Liver (tissue), 9 donors: Measurements from ENCODE around the gene SSR3. TPM values are rescaled to one million over a fixed set of nuclear protein-coding genes. Genes with fewer than 3 reads are reported as not detected.

ENCODE experiments used
- DNase-seq: peaks from one replicate; pipeline ENCODE4 v3.0.0-alpha.2; 2017; ENCODE audit warnings: low spot score
- H3K27ac ChIP-seq, 2 donors: one replicate each; pipeline ENCODE4 v1.7.0; 2013; ENCODE audit warnings: inconsistent platforms in 2 of 2, low read length in 2 of 2, control low read depth in 1 of 2, low read depth in 1 of 2, mild to moderate bottlenecking in 1 of 2
- H3K27me3 ChIP-seq, 4 donors: one replicate each; pipeline versions ENCODE4 v1.6.1 to v1.7.0; 2013; ENCODE audit warnings: low read length in 3 of 4, inconsistent platforms in 1 of 4, mild to moderate bottlenecking in 1 of 4, moderate library complexity in 1 of 4; ENCODE audit not compliant: control insufficient read depth in 4 of 4, insufficient read depth in 4 of 4
- H3K36me3 ChIP-seq, 4 donors: one replicate each; pipeline versions ENCODE4 v1.6.1 to v1.7.0; 2013; ENCODE audit warnings: low read length in 3 of 4, mild to moderate bottlenecking in 3 of 4, low read depth in 1 of 4, moderate library complexity in 1 of 4; ENCODE audit not compliant: control insufficient read depth in 4 of 4, insufficient read depth in 3 of 4
- H3K4me1 ChIP-seq, 4 donors: one replicate each; pipeline versions ENCODE4 v1.6.1 to v1.7.0; 2013; ENCODE audit warnings: low read length in 3 of 4, mild to moderate bottlenecking in 3 of 4, moderate library complexity in 1 of 4; ENCODE audit not compliant: control insufficient read depth in 4 of 4, insufficient read depth in 4 of 4
- H3K4me3 ChIP-seq, 3 donors: one replicate each; pipeline versions ENCODE4 v1.6.1 to v1.7.0; 2013; ENCODE audit warnings: low read length in 3 of 3, control low read depth in 1 of 3, low read depth in 1 of 3, mild to moderate bottlenecking in 1 of 3
- H3K9ac ChIP-seq, 2 donors: one replicate each; pipeline ENCODE4 v1.7.0; 2013; ENCODE audit warnings: low read length in 2 of 2, mild to moderate bottlenecking in 2 of 2, moderate library complexity in 2 of 2, control low read depth in 1 of 2, low read depth in 1 of 2
- H3K9me3 ChIP-seq, 4 donors: one replicate each; pipeline versions ENCODE4 v1.6.1 to v1.7.0; 2013; ENCODE audit warnings: low read length in 3 of 4; ENCODE audit not compliant: control insufficient read depth in 4 of 4
- EGR1 ChIP-seq, 2 donors: IDR thresholded peaks; 2 replicates each; pipeline ENCODE4 v1.6.1; 2016 to 2018; ENCODE audit warnings: antibody characterized with exemption in 2 of 2, low read depth in 2 of 2
- FOXA1 ChIP-seq: IDR thresholded peaks from 2 replicates; pipeline ENCODE4 v1.6.1; 2016; ENCODE audit warnings: antibody characterized with exemption
- FOXA2 ChIP-seq: IDR thresholded peaks from 2 replicates; pipeline ENCODE4 v1.6.1; 2016; ENCODE audit warnings: antibody characterized with exemption
- GABPA ChIP-seq, 2 donors: IDR thresholded peaks in 1 of 2; conservative IDR thresholded peaks in 1 of 2; 2 replicates each; pipeline ENCODE4 v1.6.1; 2016; ENCODE audit warnings: antibody characterized with exemption in 2 of 2, mild to moderate bottlenecking in 1 of 2, moderate library complexity in 1 of 2
- HNF4A ChIP-seq, 2 donors: conservative IDR thresholded peaks; 2 replicates each; pipeline ENCODE4 v1.6.1; 2016; ENCODE audit warnings: antibody characterized with exemption in 2 of 2, mild to moderate bottlenecking in 2 of 2
- HNF4G ChIP-seq: IDR thresholded peaks from 2 replicates; pipeline ENCODE4 v1.6.1; 2016; ENCODE audit warnings: antibody characterized with exemption
- JUND ChIP-seq, 2 donors: IDR thresholded peaks; 2 replicates each; pipeline ENCODE4 v1.6.1; 2016; ENCODE audit warnings: antibody characterized with exemption in 2 of 2
- NR2F2 ChIP-seq: IDR thresholded peaks from 2 replicates; pipeline ENCODE4 v1.6.1; 2016; ENCODE audit warnings: antibody characterized with exemption
- RAD21 ChIP-seq, 2 donors: IDR thresholded peaks; 2 replicates each; pipeline ENCODE4 v1.6.1; 2016; ENCODE audit warnings: antibody characterized with exemption in 2 of 2, mild to moderate bottlenecking in 2 of 2
- RXRA ChIP-seq, 2 donors: IDR thresholded peaks; 2 replicates each; pipeline ENCODE4 v1.6.1; 2017 to 2018; ENCODE audit warnings: antibody characterized with exemption in 2 of 2, mild to moderate bottlenecking in 1 of 2
- SP1 ChIP-seq: IDR thresholded peaks from 2 replicates; pipeline ENCODE4 v1.6.1; 2018; ENCODE audit warnings: antibody characterized with exemption, mild to moderate bottlenecking
- TAF1 ChIP-seq: conservative IDR thresholded peaks from 2 replicates; pipeline ENCODE4 v1.6.1; 2016; ENCODE audit warnings: antibody characterized with exemption, mild to moderate bottlenecking
- YY1 ChIP-seq: IDR thresholded peaks from 2 replicates; pipeline ENCODE4 v1.6.1; 2016; ENCODE audit warnings: antibody characterized with exemption, mild to moderate bottlenecking
- WGBS: extraction: QIAGEN DNeasy Blood & Tissue Kit; methylation state at CpG from one replicate; pipeline ENCODE4 v1.1.7; 2013; 5-methylcytosine and 5-hydroxymethylcytosine counted together
- polyA plus RNA-seq, 2 donors: library from polyadenylated mRNA; stranded (reverse) in 1 of 2; unstranded in 1 of 2; fragments of 200-250 nt in 1 of 2; fragments of >200 nt in 1 of 2; fragmentation: Nextera tagmentation in 1 of 2; extraction: Ambion mirVana in 1 of 2; gene quantifications; one replicate each; pipeline versions ENCODE4 v1.2.1 to v1.2.3, GENCODE V29; 2013 to 2015
- total RNA-seq, 2 donors: library from RNA; depleted of rRNA; stranded (reverse); fragments of >200 nt; gene quantifications; one replicate each; pipeline ENCODE4 v1.2.3, GENCODE V29; 2014
- TF ChIP-seq, protein P1 (sequence below): IDR thresholded peaks from 2 replicates; pipeline ENCODE4 v1.6.1; 2016; ENCODE audit warnings: antibody characterized with exemption
- TF ChIP-seq, protein P2 (sequence below): IDR thresholded peaks from 2 replicates; pipeline ENCODE4 v1.6.1; 2016; ENCODE audit warnings: antibody characterized with exemption
- TF ChIP-seq, protein P3 (sequence below): IDR thresholded peaks from 2 replicates; pipeline ENCODE4 v1.6.1; 2016; ENCODE audit warnings: antibody characterized with exemption, mild to moderate bottlenecking
- TF ChIP-seq, protein P4 (sequence below): fragments of 150-350 bp; IDR thresholded peaks from 2 replicates; pipeline ENCODE4 v1.5.1; 2017; ENCODE audit warnings: improper control_type of control experiment, low read depth, low read length; ENCODE audit not compliant: missing input control
- TF ChIP-seq, protein P5 (sequence below): IDR thresholded peaks from 2 replicates; pipeline ENCODE4 v1.6.1; 2016; ENCODE audit warnings: antibody characterized with exemption
- donor health status: healthy.
- donor health status: healthy.
- donor health status: healthy.
- donor health status: healthy.
- donor health status: healthy.

Gene SSR3
- total and polyA plus RNA-seq, 4 donors, result 63.7 to 168 (median 115) TPM

DNA sequence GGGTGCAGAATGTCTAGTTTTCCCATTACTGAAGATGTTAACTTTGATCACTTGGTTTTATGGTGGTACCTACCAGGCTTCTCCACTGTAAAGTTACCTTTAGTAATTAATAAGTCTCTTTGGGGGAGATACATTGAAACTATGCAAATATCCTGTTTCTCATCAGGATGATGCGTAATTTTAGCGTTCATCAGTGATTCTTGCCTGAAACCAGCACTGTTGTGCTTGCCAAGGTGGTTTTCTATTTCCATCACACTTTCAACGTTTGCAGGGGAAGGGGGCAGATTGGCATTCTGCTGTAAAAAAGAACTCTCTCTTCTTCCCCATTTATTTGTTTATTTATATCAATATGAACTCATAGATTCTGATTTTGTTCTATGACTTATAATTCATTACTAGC, 61.0 kb downstream of the SSR3 start:
- no peaks in the 10 kb centered on the region for H3K27me3 ChIP-seq
- H3K27ac ChIP-seq, result no peak overlapping the region
- TF ChIP-seq HNF4A (conservative IDR thresholded peaks at IDR 0.05) (no peak), RAD21 (IDR thresholded peaks at IDR 0.05) (no peak), SP1 (no peak), FOXA2 (no peak), JUND (IDR thresholded peaks at IDR 0.05) (no peak), FOXA1 (no peak), NR2F2 (no peak), EGR1 (IDR thresholded peaks at IDR 0.05; ENCODE audit: low read depth in 2 of 2) (no peak), TAF1 (no peak), HNF4G (no peak), RXRA (IDR thresholded peaks at IDR 0.05) (no peak), GABPA (IDR thresholded peaks at IDR 0.05 in 1 of 2, conservative IDR thresholded peaks at IDR 0.05 in 1 of 2) (no peak), YY1 (no peak)
- TF ChIP-seq, protein P1, sequence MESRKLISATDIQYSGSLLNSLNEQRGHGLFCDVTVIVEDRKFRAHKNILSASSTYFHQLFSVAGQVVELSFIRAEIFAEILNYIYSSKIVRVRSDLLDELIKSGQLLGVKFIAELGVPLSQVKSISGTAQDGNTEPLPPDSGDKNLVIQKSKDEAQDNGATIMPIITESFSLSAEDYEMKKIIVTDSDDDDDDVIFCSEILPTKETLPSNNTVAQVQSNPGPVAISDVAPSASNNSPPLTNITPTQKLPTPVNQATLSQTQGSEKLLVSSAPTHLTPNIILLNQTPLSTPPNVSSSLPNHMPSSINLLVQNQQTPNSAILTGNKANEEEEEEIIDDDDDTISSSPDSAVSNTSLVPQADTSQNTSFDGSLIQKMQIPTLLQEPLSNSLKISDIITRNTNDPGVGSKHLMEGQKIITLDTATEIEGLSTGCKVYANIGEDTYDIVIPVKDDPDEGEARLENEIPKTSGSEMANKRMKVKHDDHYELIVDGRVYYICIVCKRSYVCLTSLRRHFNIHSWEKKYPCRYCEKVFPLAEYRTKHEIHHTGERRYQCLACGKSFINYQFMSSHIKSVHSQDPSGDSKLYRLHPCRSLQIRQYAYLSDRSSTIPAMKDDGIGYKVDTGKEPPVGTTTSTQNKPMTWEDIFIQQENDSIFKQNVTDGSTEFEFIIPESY, result no peak
- TF ChIP-seq, protein P2, sequence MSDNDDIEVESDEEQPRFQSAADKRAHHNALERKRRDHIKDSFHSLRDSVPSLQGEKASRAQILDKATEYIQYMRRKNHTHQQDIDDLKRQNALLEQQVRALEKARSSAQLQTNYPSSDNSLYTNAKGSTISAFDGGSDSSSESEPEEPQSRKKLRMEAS, result no peak
- TF ChIP-seq, protein P3, sequence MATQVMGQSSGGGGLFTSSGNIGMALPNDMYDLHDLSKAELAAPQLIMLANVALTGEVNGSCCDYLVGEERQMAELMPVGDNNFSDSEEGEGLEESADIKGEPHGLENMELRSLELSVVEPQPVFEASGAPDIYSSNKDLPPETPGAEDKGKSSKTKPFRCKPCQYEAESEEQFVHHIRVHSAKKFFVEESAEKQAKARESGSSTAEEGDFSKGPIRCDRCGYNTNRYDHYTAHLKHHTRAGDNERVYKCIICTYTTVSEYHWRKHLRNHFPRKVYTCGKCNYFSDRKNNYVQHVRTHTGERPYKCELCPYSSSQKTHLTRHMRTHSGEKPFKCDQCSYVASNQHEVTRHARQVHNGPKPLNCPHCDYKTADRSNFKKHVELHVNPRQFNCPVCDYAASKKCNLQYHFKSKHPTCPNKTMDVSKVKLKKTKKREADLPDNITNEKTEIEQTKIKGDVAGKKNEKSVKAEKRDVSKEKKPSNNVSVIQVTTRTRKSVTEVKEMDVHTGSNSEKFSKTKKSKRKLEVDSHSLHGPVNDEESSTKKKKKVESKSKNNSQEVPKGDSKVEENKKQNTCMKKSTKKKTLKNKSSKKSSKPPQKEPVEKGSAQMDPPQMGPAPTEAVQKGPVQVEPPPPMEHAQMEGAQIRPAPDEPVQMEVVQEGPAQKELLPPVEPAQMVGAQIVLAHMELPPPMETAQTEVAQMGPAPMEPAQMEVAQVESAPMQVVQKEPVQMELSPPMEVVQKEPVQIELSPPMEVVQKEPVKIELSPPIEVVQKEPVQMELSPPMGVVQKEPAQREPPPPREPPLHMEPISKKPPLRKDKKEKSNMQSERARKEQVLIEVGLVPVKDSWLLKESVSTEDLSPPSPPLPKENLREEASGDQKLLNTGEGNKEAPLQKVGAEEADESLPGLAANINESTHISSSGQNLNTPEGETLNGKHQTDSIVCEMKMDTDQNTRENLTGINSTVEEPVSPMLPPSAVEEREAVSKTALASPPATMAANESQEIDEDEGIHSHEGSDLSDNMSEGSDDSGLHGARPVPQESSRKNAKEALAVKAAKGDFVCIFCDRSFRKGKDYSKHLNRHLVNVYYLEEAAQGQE, result no peak
- TF ChIP-seq, protein P4, sequence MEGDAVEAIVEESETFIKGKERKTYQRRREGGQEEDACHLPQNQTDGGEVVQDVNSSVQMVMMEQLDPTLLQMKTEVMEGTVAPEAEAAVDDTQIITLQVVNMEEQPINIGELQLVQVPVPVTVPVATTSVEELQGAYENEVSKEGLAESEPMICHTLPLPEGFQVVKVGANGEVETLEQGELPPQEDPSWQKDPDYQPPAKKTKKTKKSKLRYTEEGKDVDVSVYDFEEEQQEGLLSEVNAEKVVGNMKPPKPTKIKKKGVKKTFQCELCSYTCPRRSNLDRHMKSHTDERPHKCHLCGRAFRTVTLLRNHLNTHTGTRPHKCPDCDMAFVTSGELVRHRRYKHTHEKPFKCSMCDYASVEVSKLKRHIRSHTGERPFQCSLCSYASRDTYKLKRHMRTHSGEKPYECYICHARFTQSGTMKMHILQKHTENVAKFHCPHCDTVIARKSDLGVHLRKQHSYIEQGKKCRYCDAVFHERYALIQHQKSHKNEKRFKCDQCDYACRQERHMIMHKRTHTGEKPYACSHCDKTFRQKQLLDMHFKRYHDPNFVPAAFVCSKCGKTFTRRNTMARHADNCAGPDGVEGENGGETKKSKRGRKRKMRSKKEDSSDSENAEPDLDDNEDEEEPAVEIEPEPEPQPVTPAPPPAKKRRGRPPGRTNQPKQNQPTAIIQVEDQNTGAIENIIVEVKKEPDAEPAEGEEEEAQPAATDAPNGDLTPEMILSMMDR, result no peak
- TF ChIP-seq, protein P5, sequence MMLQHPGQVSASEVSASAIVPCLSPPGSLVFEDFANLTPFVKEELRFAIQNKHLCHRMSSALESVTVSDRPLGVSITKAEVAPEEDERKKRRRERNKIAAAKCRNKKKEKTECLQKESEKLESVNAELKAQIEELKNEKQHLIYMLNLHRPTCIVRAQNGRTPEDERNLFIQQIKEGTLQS, result no peak
- WGBS, result 85% methylated on average over 3 of the region's 3 CpGs
- no peaks in the 10 kb centered on the region for H3K4me1 ChIP-seq
- H3K4me3 ChIP-seq, result no peak overlapping the region
- DNase-seq, result no peak
- no peaks in the 10 kb centered on the region for H3K36me3 ChIP-seq
- H3K9ac ChIP-seq, result no peak overlapping the region
- H3K9me3 ChIP-seq, result no peaks in the 10 kb centered on the region
